Activated T-cell treated with anti-CD3 and anti-CD28 coated beads, Interleukin-2, amount 50 U/mL, for 24 hours (primary cell): Measurements from ENCODE around the gene MTA3.
"Not testable (repeated sequence)": the region's sequence is repeated elsewhere in the genome, so short reads cannot be mapped to it uniquely, and the experiment has no call there.

Experiments
- DNase-seq: peaks from one replicate; pipeline ENCODE4 v3.0.0-alpha.2; 2020
- H3K27ac Mint-ChIP-seq: 2 replicates; pipeline ENCODE4 v1.8.0; 2020; ENCODE audit warnings: mild to moderate bottlenecking, mixed read lengths
- H3K27me3 Mint-ChIP-seq: 2 replicates; pipeline ENCODE4 v1.8.0; 2020; ENCODE audit warnings: mixed read lengths
- H3K36me3 Mint-ChIP-seq: 2 replicates; pipeline ENCODE4 v1.8.0; 2020; ENCODE audit warnings: low read depth, mixed read lengths
- H3K4me1 Mint-ChIP-seq: 2 replicates; pipeline ENCODE4 v1.8.0; 2020; ENCODE audit warnings: low read depth, mixed read lengths
- H3K4me3 Mint-ChIP-seq: 2 replicates; pipeline ENCODE4 v1.8.0; 2020; ENCODE audit warnings: mild to moderate bottlenecking, moderate library complexity, mixed read lengths
- H3K9me3 Mint-ChIP-seq: 2 replicates; pipeline ENCODE4 v1.8.0; 2020; ENCODE audit warnings: mixed read lengths

Gene MTA3

DNA sequence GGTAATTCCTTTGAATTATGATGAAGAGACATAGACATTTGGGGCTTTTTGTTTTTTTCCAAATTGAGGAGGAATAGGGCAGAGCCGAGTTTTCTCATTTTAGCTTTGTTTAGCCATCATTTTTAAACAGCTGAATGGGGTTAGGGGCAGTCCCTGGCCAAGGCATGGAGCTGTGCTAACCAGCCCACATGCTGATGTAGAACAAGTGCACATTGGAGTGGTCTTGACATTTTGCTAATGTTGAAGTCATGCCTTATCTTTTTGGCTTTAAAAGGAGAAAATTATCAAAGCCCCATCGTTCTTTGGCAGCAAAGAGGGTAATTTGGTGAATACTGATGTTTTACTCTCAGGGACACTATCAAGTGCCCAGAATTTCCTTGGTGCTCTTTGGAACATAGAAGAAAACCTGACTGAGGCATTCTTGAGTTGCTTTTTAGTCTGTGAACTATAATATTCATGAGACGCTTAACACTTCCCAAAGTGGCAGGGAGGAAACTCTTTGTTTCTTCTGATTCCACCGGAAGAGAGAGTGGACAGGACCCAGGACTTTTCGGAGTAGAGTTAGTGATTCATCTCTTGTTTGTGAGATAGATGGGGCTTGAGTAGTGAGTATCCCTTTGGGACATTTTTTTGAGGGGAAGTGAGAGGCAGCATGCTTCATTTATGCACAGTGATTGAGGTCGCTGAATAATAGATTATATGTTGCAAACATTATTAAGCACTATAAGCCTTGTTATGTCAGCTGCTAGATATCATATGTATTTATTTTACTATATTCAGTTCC is 45.0 kb downstream of the MTA3 start:
- no peak for DNase-seq
- no peak overlapping the region for H3K27ac Mint-ChIP-seq
- no peak overlapping the region for H3K4me3 Mint-ChIP-seq
- peaks cover 58% of the 10 kb centered on the region for H3K36me3 Mint-ChIP-seq
- H3K9me3 Mint-ChIP-seq = no peaks in the 10 kb centered on the region
- no peaks in the 10 kb centered on the region for H3K27me3 Mint-ChIP-seq
- H3K4me1 Mint-ChIP-seq = peaks cover 5% of the 10 kb centered on the region

DNA sequence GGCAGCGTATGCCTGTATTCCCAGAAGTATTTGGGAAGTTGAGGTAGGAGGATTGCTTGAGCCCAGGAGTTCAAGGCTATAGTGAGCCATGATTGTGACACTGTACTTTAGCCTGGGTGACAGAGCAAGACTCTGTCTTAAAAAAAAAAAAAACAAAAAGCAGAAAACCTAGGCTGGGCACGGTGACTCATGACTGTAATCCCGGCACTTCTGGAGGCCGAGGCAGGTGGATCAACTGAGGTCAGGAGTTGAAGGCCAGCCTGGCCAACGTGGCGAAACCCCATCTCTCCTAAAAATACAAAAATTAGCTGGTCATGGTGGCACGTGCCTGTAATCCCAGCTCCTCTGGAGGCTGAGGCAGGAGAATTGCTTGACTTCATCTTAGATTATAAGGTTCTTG is 46.4 kb downstream of the MTA3 start:
- DNase-seq = no peak
- Mint-ChIP-seq H3K4me1 (peaks cover 19% of the 10 kb centered on the region), H3K27ac (no peak overlapping the region), H3K27me3 (no peaks in the 10 kb centered on the region), H3K4me3 (no peak overlapping the region), H3K36me3 (peaks cover 63% of the 10 kb centered on the region), H3K9me3 (no peaks in the 10 kb centered on the region)

DNA sequence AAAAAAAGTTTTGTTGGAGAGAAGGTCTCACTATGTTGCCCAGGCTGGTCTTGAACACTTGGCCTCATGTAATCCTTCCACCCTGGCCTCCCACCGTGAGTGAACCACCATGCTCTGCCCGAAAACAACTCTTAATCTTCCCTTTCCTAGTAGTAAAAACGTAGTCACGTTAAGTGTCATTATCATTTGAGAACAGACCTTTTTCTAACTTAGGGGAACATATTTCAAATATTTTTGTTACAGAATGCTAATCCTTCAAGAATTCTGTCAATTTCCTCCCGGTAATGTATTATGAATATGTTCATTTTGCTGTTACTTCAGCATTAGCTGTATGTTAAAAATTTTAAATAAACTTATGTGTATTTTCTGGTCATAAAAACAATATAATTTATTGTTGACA is 49.7 kb downstream of the MTA3 start:
- peak overlapping the region; percentile 44 for H3K27ac Mint-ChIP-seq
- peaks cover 59% of the 10 kb centered on the region for H3K36me3 Mint-ChIP-seq
- H3K9me3 Mint-ChIP-seq = no peaks in the 10 kb centered on the region
- H3K4me1 Mint-ChIP-seq = peaks cover 19% of the 10 kb centered on the region
- no peaks in the 10 kb centered on the region for H3K27me3 Mint-ChIP-seq
- no peak overlapping the region for H3K4me3 Mint-ChIP-seq
- DNase-seq = no peak

DNA sequence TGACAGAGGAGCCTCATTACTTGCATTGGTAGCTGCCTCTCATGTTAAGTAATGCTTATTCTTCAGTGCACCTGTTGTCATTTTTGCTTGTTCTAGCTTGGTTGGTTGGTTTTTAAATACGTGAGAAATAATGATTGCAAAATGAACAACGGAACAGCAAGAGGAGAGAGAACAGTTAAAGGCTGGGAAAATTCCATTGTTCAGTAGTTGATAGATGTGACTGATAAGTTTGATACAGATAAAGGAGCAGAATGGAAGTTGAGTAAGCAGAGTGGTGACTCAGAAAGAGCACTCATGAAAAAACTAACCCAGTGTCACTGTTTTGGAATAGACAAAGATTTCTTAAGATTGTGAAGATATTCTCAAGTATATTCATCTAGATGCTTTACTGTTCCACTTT is 50.5 kb downstream of the MTA3 start:
- Mint-ChIP-seq H3K4me1 (peaks cover 19% of the 10 kb centered on the region), H3K4me3 (no peak overlapping the region), H3K9me3 (no peaks in the 10 kb centered on the region), H3K27me3 (no peaks in the 10 kb centered on the region), H3K27ac (peak overlapping the region; percentile 73), H3K36me3 (peaks cover 58% of the 10 kb centered on the region)
- no peak for DNase-seq

DNA sequence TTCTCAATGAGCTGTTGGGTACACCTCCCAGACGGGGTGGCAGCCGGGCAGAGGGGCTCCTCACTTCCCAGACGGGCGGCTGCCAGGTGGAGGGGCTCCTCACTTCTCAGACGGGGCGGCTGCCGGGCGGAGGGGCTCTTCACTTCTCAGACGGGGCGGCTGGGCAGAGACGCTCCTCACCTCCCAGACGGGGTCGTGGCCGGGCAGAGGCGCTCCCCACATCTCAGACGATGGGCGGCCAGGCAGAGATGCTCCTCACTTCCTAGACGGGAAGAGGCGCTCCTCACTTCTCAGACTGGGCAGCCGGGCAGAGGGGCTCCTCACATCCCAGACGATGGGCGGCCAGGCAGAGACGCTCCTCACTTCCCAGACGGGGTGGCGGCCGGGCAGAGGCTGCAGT is 53.2 kb downstream of the MTA3 start:
- H3K4me3 Mint-ChIP-seq, H3K9me3 Mint-ChIP-seq, DNase-seq, H3K27ac Mint-ChIP-seq, H3K27me3 Mint-ChIP-seq: not testable (repeated sequence)
- peaks cover 19% of the 10 kb centered on the region for H3K4me1 Mint-ChIP-seq
- peaks cover 40% of the 10 kb centered on the region for H3K36me3 Mint-ChIP-seq

DNA sequence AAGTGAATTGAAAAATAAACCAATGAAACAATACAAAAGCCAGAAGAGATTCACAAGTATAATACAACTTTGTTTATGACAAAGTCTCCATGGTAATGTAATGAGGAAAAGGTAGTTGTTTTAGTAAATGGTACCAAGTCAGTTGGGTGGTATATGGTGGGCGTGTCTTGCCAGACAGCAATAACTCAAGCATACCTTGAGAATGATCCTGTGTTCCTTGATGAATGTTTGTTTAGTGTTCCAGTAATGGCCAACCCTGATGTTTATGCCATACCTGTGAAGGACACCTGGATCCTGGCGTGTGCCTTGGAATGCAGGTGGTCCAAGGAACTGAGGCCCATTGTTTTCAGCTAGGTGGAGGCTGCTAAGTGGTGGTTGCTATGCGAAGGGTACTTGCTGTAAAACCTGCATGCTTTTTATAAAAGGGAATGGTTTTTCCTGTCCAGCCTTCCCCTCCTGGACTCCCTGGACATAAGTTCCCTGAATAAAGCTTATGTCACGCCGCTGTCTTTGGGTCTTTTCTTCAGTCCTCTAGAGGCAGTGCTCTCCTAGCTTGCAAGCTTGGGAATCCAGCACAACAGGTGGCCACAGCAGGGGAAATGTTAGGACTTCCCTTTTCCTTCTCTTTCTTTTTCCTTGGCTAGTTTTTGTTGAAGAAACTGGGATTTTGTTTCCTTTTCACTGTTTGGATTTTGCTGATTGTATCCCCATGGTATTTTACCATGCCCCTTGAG is 54.7 kb downstream of the MTA3 start:
- DNase-seq = no peak
- no peaks in the 10 kb centered on the region for H3K27me3 Mint-ChIP-seq
- no peaks in the 10 kb centered on the region for H3K9me3 Mint-ChIP-seq
- peaks cover 35% of the 10 kb centered on the region for H3K36me3 Mint-ChIP-seq
- peaks cover 16% of the 10 kb centered on the region for H3K4me1 Mint-ChIP-seq
- no peak overlapping the region for H3K4me3 Mint-ChIP-seq
- no peak overlapping the region for H3K27ac Mint-ChIP-seq

DNA sequence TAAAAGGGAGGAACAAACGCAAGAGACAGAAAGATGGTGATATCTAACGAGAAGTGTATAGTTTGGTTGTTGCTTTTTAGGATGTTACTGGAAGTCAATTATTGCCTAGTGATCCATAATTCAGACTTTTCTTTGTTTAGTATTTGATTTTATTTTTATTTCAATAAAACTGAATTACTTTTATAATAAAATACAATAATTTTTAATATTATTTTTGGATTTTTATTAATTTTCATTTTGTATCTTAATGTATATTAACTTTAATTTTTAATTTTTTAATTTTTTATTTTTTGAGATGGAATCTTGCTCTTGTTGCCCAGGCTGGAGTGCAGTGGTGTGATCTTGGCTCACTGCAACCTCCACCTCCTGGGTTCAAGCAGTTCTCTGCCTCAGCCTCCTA is 55.6 kb downstream of the MTA3 start:
- no peak for DNase-seq
- H3K27ac Mint-ChIP-seq = no peak overlapping the region
- H3K27me3 Mint-ChIP-seq = no peaks in the 10 kb centered on the region
- H3K4me3 Mint-ChIP-seq = no peak overlapping the region
- peaks cover 8% of the 10 kb centered on the region for H3K4me1 Mint-ChIP-seq
- no peaks in the 10 kb centered on the region for H3K9me3 Mint-ChIP-seq
- H3K36me3 Mint-ChIP-seq = peaks cover 27% of the 10 kb centered on the region

DNA sequence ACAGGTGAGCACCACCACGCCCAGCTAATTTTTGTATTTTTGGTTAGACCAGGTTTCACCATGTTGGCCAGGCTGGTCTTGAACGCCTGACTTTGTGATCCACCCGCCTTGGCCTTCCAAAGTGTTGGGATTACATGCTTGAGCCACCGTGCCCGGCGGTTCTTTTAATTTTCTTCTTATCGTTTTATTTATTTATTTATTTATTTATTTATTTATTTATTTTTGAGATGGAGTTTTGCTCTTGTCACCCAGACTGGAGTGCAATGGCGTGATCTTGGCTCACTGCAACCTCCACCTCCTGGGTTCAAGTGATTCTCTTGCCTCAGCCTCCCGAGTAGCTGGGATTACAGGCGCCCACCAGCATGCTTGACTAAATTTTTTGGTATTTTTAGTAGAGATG is 59.6 kb downstream of the MTA3 start:
- H3K9me3 Mint-ChIP-seq, H3K36me3 Mint-ChIP-seq, H3K27ac Mint-ChIP-seq, H3K4me3 Mint-ChIP-seq, H3K4me1 Mint-ChIP-seq, DNase-seq, H3K27me3 Mint-ChIP-seq: not testable (repeated sequence)

DNA sequence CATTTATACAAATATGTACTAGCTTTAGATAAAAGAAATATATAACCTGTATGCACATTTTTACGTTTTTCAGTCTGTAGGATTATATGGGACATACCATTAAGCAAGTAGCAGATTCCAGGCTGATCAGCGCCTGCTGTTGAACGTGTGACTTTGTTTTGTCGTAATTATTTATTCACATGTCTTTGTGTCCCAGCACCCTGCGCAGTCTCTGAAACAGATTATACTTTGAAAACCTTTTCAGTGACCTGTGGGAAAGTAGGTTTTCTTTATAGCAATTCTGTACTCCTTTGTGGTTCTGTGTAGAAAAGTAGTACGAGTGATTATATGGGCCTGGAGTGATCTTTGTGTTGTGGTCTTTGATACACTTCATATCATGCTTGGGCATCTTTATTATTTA is 68.5 kb downstream of the MTA3 start:
- Mint-ChIP-seq H3K4me3 (no peak overlapping the region), H3K9me3 (no peaks in the 10 kb centered on the region), H3K27me3 (no peaks in the 10 kb centered on the region)

DNA sequence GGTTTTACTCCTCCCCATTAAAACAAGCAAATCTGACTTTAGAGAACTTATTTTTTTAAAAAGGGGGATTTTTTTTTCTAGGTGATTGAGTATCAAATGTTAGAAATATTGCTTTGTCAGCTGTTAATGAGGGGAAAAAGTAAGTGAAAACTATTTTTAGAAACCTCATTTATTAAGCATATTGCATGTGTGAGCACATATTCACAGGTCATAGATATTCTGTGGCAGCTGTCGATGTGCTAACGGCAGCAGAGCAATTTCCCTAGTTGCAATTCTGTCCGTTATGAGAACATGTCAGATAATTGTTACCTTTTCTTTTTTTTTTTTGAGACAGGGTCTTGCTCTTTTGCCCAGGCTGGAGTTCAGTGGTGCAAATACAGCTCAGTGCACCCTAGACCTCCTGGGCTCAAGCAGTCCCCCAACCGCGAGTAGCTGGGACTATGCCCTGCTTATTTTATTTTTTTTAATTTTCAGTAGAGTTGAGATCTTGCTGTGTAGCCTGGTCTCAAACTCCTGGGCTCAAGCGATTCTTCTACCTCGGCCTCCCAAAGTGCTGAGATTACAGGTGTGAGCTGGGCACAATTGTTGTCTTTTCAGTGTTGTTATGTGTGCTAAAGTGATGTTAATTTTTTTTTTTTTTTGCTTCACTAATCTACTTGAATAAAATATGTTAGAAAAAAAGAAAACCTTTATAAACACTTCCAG is 69.8 kb downstream of the MTA3 start:
- DNase-seq = no peak
- H3K4me1 Mint-ChIP-seq = peaks cover 12% of the 10 kb centered on the region
- peaks cover 19% of the 10 kb centered on the region for H3K36me3 Mint-ChIP-seq
- no peak overlapping the region for H3K27ac Mint-ChIP-seq
- no peaks in the 10 kb centered on the region for H3K9me3 Mint-ChIP-seq
- no peak overlapping the region for H3K4me3 Mint-ChIP-seq
- H3K27me3 Mint-ChIP-seq = no peaks in the 10 kb centered on the region

More for the DNA sequence above, 68.5 kb downstream of the MTA3 start:
- Mint-ChIP-seq H3K27ac (no peak overlapping the region), H3K4me1 (peaks cover 12% of the 10 kb centered on the region), H3K36me3 (peaks cover 13% of the 10 kb centered on the region)
- DNase-seq = no peak

DNA sequence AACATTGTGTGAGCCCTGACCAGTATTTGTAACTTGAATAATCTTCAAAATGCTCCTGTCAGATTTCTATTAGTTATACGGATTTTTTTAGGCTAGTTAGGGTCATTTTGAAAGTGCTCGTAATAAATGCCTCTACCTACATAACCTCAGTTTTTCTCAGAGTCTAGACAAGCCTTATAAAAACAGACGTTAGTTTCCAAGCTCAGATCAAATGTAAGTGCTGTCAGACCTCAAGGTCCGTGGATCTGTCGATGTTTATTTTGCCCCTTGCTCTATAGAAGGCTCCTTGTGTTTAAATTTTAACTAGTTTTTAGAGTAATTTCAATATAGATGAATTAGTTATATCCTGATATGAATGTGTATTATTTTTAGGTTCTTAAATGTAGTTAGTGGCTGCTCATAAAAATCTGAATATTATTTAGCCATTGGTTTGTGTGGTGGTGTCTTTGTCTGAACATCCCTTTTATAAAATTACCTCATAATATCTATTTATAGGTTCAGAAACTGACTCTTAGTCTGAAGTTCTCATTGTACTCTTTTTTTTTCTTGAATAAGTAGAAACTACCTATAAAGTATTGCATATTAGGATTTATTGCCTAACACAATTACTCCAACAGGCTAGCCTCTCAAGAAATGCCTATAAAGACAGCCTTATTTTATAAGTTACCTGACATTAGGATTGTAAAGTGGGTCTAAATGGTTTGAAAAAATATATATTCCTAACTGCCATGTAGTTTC is 71.1 kb downstream of the MTA3 start:
- H3K4me3 Mint-ChIP-seq = peak overlapping the region; percentile 43
- H3K36me3 Mint-ChIP-seq = peaks cover 23% of the 10 kb centered on the region
- no peaks in the 10 kb centered on the region for H3K27me3 Mint-ChIP-seq
- H3K27ac Mint-ChIP-seq = peak overlapping the region; percentile 38
- H3K4me1 Mint-ChIP-seq = peaks cover 12% of the 10 kb centered on the region
- no peaks in the 10 kb centered on the region for H3K9me3 Mint-ChIP-seq
- DNase-seq = no peak

DNA sequence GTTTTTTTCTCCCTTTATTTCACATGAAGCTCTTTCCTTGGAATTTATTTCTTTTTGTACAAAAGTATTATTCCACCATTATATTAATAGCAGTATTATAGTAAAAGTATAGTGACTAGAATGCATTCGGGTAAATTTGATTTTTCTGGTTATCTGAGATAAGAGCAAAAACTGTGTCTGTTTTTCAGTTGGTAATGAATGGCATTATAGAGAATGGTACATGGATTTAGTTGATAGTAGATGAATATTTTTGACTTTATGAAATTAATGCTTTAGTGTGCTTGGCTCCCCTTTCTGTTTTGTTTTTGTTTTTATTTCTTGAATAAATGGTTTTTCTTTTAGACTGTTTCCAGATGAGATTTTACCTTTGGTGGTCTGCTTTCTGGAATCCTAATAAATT is 71.8 kb downstream of the MTA3 start:
- Mint-ChIP-seq H3K36me3 (peaks cover 31% of the 10 kb centered on the region), H3K27ac (no peak overlapping the region), H3K4me1 (peaks cover 15% of the 10 kb centered on the region), H3K27me3 (no peaks in the 10 kb centered on the region), H3K9me3 (no peaks in the 10 kb centered on the region), H3K4me3 (no peak overlapping the region)
- DNase-seq = no peak

DNA sequence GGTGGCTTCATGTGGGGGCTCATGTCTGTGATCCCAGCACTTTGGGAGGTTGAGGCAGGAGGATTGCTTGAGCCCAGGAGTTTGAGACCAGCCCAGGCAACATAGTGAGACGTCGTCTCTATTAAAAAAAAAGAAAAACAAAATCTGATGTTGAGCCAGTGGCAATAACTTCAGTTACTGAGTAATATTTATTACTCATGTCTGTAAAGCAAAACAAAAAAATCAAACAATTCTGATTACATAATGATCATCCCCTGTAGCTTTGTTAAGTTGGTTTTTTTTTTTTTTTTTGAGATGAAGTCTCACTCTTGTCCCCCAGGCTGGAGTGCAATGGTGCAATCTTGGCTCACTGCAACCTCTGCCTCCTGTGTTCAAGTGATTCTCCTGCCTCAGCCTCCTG is 73.9 kb downstream of the MTA3 start:
- H3K27ac Mint-ChIP-seq, H3K27me3 Mint-ChIP-seq, H3K4me3 Mint-ChIP-seq, H3K9me3 Mint-ChIP-seq, DNase-seq: not testable (repeated sequence)
- Mint-ChIP-seq H3K36me3 (peaks cover 45% of the 10 kb centered on the region), H3K4me1 (peaks cover 21% of the 10 kb centered on the region)

DNA sequence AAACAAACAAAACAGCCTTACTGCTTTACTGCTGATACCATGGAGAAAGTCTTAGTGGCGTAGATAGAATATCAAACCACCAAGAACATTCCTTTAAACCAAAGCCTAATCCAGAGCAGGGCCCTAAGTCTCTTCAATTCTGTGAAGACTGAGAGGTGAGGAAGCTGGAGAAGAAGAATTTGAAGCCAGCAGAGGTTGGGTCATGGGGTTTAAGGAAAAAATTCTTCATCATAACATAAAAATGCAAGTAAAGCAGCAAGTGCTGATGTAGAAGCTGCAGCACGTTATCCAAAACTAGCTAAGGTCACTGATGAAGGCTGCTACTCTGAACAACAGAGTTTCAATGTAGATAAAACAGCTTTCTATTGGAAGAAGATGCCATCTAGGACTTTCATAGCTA is 77.1 kb downstream of the MTA3 start:
- no peaks in the 10 kb centered on the region for H3K27me3 Mint-ChIP-seq
- H3K9me3 Mint-ChIP-seq = no peaks in the 10 kb centered on the region
- H3K4me3 Mint-ChIP-seq = no peak overlapping the region
- no peak overlapping the region for H3K27ac Mint-ChIP-seq
- H3K36me3 Mint-ChIP-seq = peaks cover 44% of the 10 kb centered on the region
- DNase-seq = no peak
- H3K4me1 Mint-ChIP-seq = peaks cover 32% of the 10 kb centered on the region
